Measurements from ENCODE around the gene PCED1B.
"Not testable (repeated sequence)": the region's sequence is repeated elsewhere in the genome, so short reads cannot be mapped to it uniquely, and the experiment has no call there.

The PCED1B gene

DNA sequence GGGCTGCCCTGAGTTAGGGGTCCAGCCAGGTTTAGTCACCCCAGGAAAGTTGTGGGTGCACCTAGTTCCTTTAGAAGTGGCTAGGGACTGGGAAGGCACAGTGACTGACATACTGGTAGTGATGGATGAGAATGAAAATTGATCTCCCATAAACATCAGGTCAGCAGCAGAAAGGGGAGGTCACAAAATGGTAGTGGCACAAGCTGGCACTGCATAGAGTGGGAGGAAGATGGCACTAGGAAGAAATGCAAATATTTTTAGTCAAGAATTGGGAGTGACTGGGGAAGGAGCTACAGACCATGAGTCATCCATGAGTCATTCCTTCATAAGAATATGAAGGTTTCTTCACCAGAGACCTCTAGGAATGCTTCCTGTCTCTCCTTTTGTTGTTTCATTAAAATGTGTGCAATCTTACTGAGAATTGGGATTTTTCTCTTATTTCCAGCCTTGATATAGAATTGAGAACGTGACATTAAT is 198.6 kb downstream of the PCED1B start:
- no peak for TF ChIP-seq EZH2phosphoT487 (conservative IDR thresholded peaks at IDR 0.05; ENCODE audit: low read length)
- TF ChIP-seq, protein P1, sequence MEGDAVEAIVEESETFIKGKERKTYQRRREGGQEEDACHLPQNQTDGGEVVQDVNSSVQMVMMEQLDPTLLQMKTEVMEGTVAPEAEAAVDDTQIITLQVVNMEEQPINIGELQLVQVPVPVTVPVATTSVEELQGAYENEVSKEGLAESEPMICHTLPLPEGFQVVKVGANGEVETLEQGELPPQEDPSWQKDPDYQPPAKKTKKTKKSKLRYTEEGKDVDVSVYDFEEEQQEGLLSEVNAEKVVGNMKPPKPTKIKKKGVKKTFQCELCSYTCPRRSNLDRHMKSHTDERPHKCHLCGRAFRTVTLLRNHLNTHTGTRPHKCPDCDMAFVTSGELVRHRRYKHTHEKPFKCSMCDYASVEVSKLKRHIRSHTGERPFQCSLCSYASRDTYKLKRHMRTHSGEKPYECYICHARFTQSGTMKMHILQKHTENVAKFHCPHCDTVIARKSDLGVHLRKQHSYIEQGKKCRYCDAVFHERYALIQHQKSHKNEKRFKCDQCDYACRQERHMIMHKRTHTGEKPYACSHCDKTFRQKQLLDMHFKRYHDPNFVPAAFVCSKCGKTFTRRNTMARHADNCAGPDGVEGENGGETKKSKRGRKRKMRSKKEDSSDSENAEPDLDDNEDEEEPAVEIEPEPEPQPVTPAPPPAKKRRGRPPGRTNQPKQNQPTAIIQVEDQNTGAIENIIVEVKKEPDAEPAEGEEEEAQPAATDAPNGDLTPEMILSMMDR (IDR thresholded peaks at IDR 0.05; ENCODE audit: insufficient read depth, low read length, poor library complexity, severe bottlenecking) = no peak
- H3K27ac ChIP-seq (ENCODE audit: low read depth, low read length) = no peak overlapping the region
- H3F3A ChIP-seq (ENCODE audit: insufficient read depth) = no peaks in the 10 kb centered on the region; the same call in 1 of the 2 replicates
- no peaks in the 10 kb centered on the region for H3K9me2 ChIP-seq (replicated peaks; ENCODE audit: insufficient read depth, low read length)
- H3K9ac ChIP-seq (ENCODE audit: low read length) = no peak overlapping the region
- no peaks in the 10 kb centered on the region for H3K27me3 ChIP-seq (ENCODE audit: low read length)
- no peak overlapping the region for H3K4me3 ChIP-seq (ENCODE audit: insufficient read depth, low read length, poor library complexity, severe bottlenecking)
- H2AFZ ChIP-seq (ENCODE audit: low read depth, low read length, severe bottlenecking) = no peak overlapping the region
- no peak overlapping the region for H3K4me2 ChIP-seq (ENCODE audit: low read depth, low read length, poor library complexity, severe bottlenecking)
- H3K79me2 ChIP-seq (ENCODE audit: insufficient read depth, low read length) = no peaks in the 10 kb centered on the region
- no peaks in the 10 kb centered on the region for H3K36me3 ChIP-seq (ENCODE audit: low read length)
- H3K9me3 ChIP-seq (ENCODE audit: insufficient read depth, low read length) = no peaks in the 10 kb centered on the region
- H4K20me1 ChIP-seq (ENCODE audit: low read depth, low read length) = no peaks in the 10 kb centered on the region

DNA sequence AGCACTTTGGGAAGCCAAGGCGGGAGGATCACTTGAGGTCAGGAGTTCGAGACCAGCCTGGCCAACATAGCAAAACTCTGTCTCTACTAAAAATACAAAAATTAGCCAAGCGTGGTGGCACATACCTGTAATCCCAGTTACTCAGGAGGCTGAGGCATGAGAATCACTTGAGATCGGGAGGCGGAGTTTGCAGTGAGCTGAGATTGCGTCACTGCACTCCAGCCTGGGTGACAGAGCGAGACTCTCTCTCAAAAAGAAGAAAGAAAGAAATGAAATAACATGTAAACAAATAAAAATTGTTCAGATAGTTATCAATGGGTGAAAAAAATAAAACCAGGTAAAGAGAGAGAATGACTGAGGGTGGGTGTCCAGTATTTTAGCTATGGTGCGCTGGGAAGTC is 200.3 kb downstream of the PCED1B start:
- H3K9me2 ChIP-seq (replicated peaks; ENCODE audit: insufficient read depth, low read length); H3K27me3 ChIP-seq (ENCODE audit: low read length); H4K20me1 ChIP-seq (ENCODE audit: low read depth, low read length); H3F3A ChIP-seq (ENCODE audit: insufficient read depth); H3K4me3 ChIP-seq (ENCODE audit: insufficient read depth, low read length, poor library complexity, severe bottlenecking); H3K79me2 ChIP-seq (ENCODE audit: insufficient read depth, low read length); H3K9me3 ChIP-seq (ENCODE audit: insufficient read depth, low read length); H3K27ac ChIP-seq (ENCODE audit: low read depth, low read length); H2AFZ ChIP-seq (ENCODE audit: low read depth, low read length, severe bottlenecking); H3K36me3 ChIP-seq (ENCODE audit: low read length); H3K4me2 ChIP-seq (ENCODE audit: low read depth, low read length, poor library complexity, severe bottlenecking); H3K9ac ChIP-seq (ENCODE audit: low read length): not testable (repeated sequence)

DNA sequence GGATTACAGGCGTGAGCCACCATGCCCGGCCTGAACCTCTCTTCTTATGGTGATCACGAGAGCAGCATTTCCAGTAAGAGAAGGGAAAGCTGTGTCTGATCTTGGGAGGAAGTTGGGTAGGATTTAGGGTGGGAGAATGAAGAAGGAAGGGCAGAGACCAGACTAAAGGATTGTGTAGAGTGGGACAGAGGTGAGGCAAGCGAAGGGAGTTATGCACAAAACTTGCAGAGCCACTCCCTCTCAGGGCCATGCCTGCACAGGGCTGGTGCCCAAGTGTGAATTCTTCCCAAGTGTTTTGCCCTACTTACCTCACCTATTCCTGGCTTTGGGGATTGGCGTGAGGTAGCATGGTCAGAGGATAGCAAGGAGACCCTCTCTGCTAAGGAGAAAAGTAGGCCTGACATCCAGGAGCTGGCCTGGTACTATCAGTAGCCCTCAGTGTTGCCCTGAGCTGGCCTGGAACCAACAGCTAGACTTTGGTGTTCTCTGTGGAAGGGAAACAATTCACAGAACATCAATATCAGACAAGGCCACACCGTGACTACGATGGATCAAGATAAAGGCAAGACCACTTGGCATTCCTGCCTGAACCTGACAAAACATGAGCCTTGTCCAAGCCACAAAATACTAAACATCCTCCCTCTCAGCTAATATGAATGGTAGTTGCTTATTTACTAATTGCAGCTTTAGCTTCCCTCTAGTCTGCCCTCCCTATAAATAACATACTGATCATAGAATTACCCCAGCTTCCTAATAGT is 201.3 kb downstream of the PCED1B start:
- H3K79me2 ChIP-seq (ENCODE audit: insufficient read depth, low read length) = no peaks in the 10 kb centered on the region
- no peaks in the 10 kb centered on the region for H3K36me3 ChIP-seq (ENCODE audit: low read length)
- H4K20me1 ChIP-seq (ENCODE audit: low read depth, low read length) = no peaks in the 10 kb centered on the region
- H3K4me2 ChIP-seq (ENCODE audit: low read depth, low read length, poor library complexity, severe bottlenecking) = no peak overlapping the region
- no peaks in the 10 kb centered on the region for H3K9me3 ChIP-seq (ENCODE audit: insufficient read depth, low read length)
- no peaks in the 10 kb centered on the region for H3K27me3 ChIP-seq (ENCODE audit: low read length)
- H3K4me3 ChIP-seq (ENCODE audit: insufficient read depth, low read length, poor library complexity, severe bottlenecking) = no peak overlapping the region
- H3K9me2 ChIP-seq (replicated peaks; ENCODE audit: insufficient read depth, low read length) = no peaks in the 10 kb centered on the region
- TF ChIP-seq, protein P1 (IDR thresholded peaks at IDR 0.05; ENCODE audit: insufficient read depth, low read length, poor library complexity, severe bottlenecking) = no peak
- TF ChIP-seq EZH2phosphoT487 (conservative IDR thresholded peaks at IDR 0.05; ENCODE audit: low read length) = no peak
- H3K27ac ChIP-seq (ENCODE audit: low read depth, low read length) = no peak overlapping the region
- H2AFZ ChIP-seq (ENCODE audit: low read depth, low read length, severe bottlenecking) = no peak overlapping the region
- H3K9ac ChIP-seq (ENCODE audit: low read length) = no peak overlapping the region
- no peaks in the 10 kb centered on the region for H3F3A ChIP-seq (ENCODE audit: insufficient read depth)

DNA sequence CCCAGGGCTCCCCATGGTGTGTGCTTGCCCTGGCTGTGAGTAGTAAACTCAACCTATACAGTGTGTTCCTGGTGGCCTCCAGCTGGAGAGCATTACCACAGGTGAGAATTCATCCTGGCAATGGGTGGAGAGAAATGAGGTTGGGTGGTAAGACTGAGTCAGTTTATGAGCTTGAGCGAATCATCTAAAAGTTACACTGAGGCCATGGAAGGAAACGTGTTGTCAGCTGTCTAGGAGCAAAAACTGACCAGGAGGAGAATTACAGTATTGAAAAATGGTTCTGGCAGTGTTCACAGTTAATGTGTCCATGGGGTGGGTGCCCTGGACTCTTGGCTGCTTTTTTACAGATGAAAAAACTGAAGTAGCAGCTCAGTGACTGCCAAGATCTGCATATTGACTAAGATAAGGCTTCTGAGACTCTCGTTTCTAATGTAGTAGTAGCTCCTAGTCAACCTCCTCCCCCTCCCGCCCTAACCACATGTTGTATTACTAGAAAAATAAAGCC is 202.3 kb downstream of the PCED1B start:
- Histone ChIP-seq H3F3A (ENCODE audit: insufficient read depth) (no peaks in the 10 kb centered on the region), H3K9me3 (ENCODE audit: insufficient read depth, low read length) (no peaks in the 10 kb centered on the region), H4K20me1 (ENCODE audit: low read depth, low read length) (no peaks in the 10 kb centered on the region), H3K4me3 (ENCODE audit: insufficient read depth, low read length, poor library complexity, severe bottlenecking) (no peak overlapping the region), H3K27ac (ENCODE audit: low read depth, low read length) (no peak overlapping the region), H3K79me2 (ENCODE audit: insufficient read depth, low read length) (no peaks in the 10 kb centered on the region), H3K36me3 (ENCODE audit: low read length) (no peaks in the 10 kb centered on the region), H3K4me2 (ENCODE audit: low read depth, low read length, poor library complexity, severe bottlenecking) (no peak overlapping the region), H3K9ac (ENCODE audit: low read length) (no peak overlapping the region), H3K9me2 (replicated peaks; ENCODE audit: insufficient read depth, low read length) (no peaks in the 10 kb centered on the region), H2AFZ (ENCODE audit: low read depth, low read length, severe bottlenecking) (no peak overlapping the region), H3K27me3 (ENCODE audit: low read length) (no peaks in the 10 kb centered on the region)
- TF ChIP-seq EZH2phosphoT487 (conservative IDR thresholded peaks at IDR 0.05; ENCODE audit: low read length) = no peak
- TF ChIP-seq, protein P1 (IDR thresholded peaks at IDR 0.05; ENCODE audit: insufficient read depth, low read length, poor library complexity, severe bottlenecking) = no peak
